22Rv1 (cell line): ENCODE results near the gene PIGH.

Experiments used
- ZFX ChIP-seq: fragments of 450-650 bp; IDR thresholded peaks from 2 replicates; pipeline ENCODE4 v1.6.1; 2017; ENCODE audit warnings: antibody characterized with exemption, borderline replicate concordance
- TF ChIP-seq, protein P1 (sequence below): fragments of 450-650 bp; IDR thresholded peaks from 2 replicates; pipeline ENCODE4 v1.5.1; 2017; ENCODE audit warnings: mild to moderate bottlenecking

DNA sequence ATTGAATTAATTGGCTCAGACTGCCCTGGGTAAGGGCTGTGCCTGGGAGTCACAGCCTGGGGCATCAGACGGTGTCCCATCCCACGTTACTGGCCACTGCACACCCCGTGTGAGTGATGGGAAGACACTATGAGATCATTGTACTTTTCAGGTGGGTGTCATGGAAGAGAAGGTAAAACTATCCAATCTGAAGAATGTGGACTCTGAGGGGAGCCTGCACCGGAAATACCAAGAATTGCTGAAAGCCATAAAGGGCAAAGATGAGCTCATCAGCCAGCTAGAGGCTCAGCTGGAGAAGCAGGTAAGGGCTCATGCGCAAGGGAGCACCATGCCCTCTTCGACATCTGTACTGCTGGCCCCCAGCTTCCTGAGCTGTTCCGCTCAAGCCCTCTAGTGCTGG, 43.0 kb downstream of the PIGH start:
- TF ChIP-seq, protein P1, sequence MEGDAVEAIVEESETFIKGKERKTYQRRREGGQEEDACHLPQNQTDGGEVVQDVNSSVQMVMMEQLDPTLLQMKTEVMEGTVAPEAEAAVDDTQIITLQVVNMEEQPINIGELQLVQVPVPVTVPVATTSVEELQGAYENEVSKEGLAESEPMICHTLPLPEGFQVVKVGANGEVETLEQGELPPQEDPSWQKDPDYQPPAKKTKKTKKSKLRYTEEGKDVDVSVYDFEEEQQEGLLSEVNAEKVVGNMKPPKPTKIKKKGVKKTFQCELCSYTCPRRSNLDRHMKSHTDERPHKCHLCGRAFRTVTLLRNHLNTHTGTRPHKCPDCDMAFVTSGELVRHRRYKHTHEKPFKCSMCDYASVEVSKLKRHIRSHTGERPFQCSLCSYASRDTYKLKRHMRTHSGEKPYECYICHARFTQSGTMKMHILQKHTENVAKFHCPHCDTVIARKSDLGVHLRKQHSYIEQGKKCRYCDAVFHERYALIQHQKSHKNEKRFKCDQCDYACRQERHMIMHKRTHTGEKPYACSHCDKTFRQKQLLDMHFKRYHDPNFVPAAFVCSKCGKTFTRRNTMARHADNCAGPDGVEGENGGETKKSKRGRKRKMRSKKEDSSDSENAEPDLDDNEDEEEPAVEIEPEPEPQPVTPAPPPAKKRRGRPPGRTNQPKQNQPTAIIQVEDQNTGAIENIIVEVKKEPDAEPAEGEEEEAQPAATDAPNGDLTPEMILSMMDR: no peak
- no peak for TF ChIP-seq ZFX
